ENCODE results near the gene MACO1. TPM values are rescaled to one million over a fixed set of nuclear protein-coding genes. Genes with fewer than 3 reads are reported as not detected.
"Not testable (repeated sequence)": the region's sequence is repeated elsewhere in the genome, so short reads cannot be mapped to it uniquely, and the experiment has no call there.

MACO1 gene
- total RNA-seq, 1 experiment from 2014 or later: 17.5 TPM

- peaks cover 27% of the 10 kb centered on the region for H3K36me3 ChIP-seq
- not testable (repeated sequence) for H3K27me3 ChIP-seq; H3K27ac ChIP-seq; H3K9me3 ChIP-seq (replicated peaks); DNase-seq; H3K4me3 ChIP-seq; H3K4me1 ChIP-seq
Observed at GRCh38 chr1:25460816-25461215, 30.1 kb downstream of the MACO1 start.

GRCh38 chr1:25461849-25462248 lies 31.2 kb downstream of the MACO1 start:
- no peak for DNase-seq
- Histone ChIP-seq H3K4me1 (no peaks in the 10 kb centered on the region), H3K27me3 (no peaks in the 10 kb centered on the region), H3K36me3 (peaks cover 24% of the 10 kb centered on the region), H3K9me3 (replicated peaks) (no peaks in the 10 kb centered on the region), H3K4me3 (no peak overlapping the region), H3K27ac (no peak overlapping the region)

GRCh38 chr1:25462732-25463131 lies 32.0 kb downstream of the MACO1 start:
- Histone ChIP-seq H3K4me1 (no peaks in the 10 kb centered on the region), H3K36me3 (peaks cover 24% of the 10 kb centered on the region), H3K27me3 (no peaks in the 10 kb centered on the region), H3K27ac (no peak overlapping the region), H3K4me3 (no peak overlapping the region), H3K9me3 (replicated peaks) (no peaks in the 10 kb centered on the region)
- DNase-seq: no peak

- DNase-seq: no peak
- no peaks in the 10 kb centered on the region for H3K36me3 ChIP-seq
- no peak overlapping the region for H3K4me3 ChIP-seq
- no peaks in the 10 kb centered on the region for H3K4me1 ChIP-seq
- no peaks in the 10 kb centered on the region for H3K27me3 ChIP-seq
- no peaks in the 10 kb centered on the region for H3K9me3 ChIP-seq (replicated peaks)
- H3K27ac ChIP-seq: no peak overlapping the region
Observed at GRCh38 chr1:25467193-25467592, 36.5 kb downstream of the MACO1 start.

- H3K27me3 ChIP-seq: no peaks in the 10 kb centered on the region
- H3K36me3 ChIP-seq: no peaks in the 10 kb centered on the region
- DNase-seq: no peak
- H3K27ac ChIP-seq: no peak overlapping the region
- H3K9me3 ChIP-seq (replicated peaks): no peaks in the 10 kb centered on the region
- H3K4me3 ChIP-seq: no peak overlapping the region
- H3K4me1 ChIP-seq: no peaks in the 10 kb centered on the region
Observed at GRCh38 chr1:25467616-25468015, 36.9 kb downstream of the MACO1 start.

- Histone ChIP-seq H3K27ac (no peak overlapping the region), H3K4me1 (no peaks in the 10 kb centered on the region), H3K4me3 (no peak overlapping the region), H3K36me3 (no peaks in the 10 kb centered on the region), H3K27me3 (no peaks in the 10 kb centered on the region), H3K9me3 (replicated peaks) (no peaks in the 10 kb centered on the region)
- DNase-seq: no peak
Observed at GRCh38 chr1:25468033-25468432, 37.3 kb downstream of the MACO1 start.

GRCh38 chr1:25469177-25469576 lies 38.5 kb downstream of the MACO1 start:
- no peak for DNase-seq

GRCh38 chr1:25472471-25472870 lies 41.8 kb downstream of the MACO1 start:
- DNase-seq: no peak
- no peaks in the 10 kb centered on the region for H3K9me3 ChIP-seq (replicated peaks)
- H3K27me3 ChIP-seq: no peaks in the 10 kb centered on the region
- no peaks in the 10 kb centered on the region for H3K4me1 ChIP-seq
- H3K4me3 ChIP-seq: no peak overlapping the region
- H3K36me3 ChIP-seq: no peaks in the 10 kb centered on the region
- H3K27ac ChIP-seq: no peak overlapping the region

More at GRCh38 chr1:25469177-25469576, 38.5 kb downstream of the MACO1 start:
- Histone ChIP-seq H3K27me3 (no peaks in the 10 kb centered on the region), H3K4me3 (no peak overlapping the region), H3K4me1 (no peaks in the 10 kb centered on the region), H3K27ac (no peak overlapping the region), H3K36me3 (no peaks in the 10 kb centered on the region), H3K9me3 (replicated peaks) (no peaks in the 10 kb centered on the region)

GRCh38 chr1:25473653-25474225 lies 43.0 kb downstream of the MACO1 start:
- H3K27me3 ChIP-seq: no peaks in the 10 kb centered on the region
- DNase-seq: no peak
- no peaks in the 10 kb centered on the region for H3K4me1 ChIP-seq
- H3K4me3 ChIP-seq: no peak overlapping the region
- no peak overlapping the region for H3K27ac ChIP-seq
- H3K36me3 ChIP-seq: no peaks in the 10 kb centered on the region
- H3K9me3 ChIP-seq (replicated peaks): no peaks in the 10 kb centered on the region

GRCh38 chr1:25474439-25475047 lies 43.8 kb downstream of the MACO1 start:
- Histone ChIP-seq H3K36me3 (0 out of 2 replicates have a peak, but pooled peaks cover 2% of the 10 kb centered on the region), H3K27ac (no peak overlapping the region), H3K4me1 (no peaks in the 10 kb centered on the region), H3K27me3 (no peaks in the 10 kb centered on the region), H3K4me3 (no peak overlapping the region), H3K9me3 (replicated peaks) (no peaks in the 10 kb centered on the region)
- no peak for DNase-seq

- no peak overlapping the region for H3K4me3 ChIP-seq
- H3K4me1 ChIP-seq: no peaks in the 10 kb centered on the region
- no peak for DNase-seq
- H3K27ac ChIP-seq: no peak overlapping the region
- H3K36me3 ChIP-seq: 0 out of 2 replicates have a peak, but pooled peaks cover 2% of the 10 kb centered on the region
- H3K9me3 ChIP-seq (replicated peaks): no peaks in the 10 kb centered on the region
- H3K27me3 ChIP-seq: no peaks in the 10 kb centered on the region
Observed at GRCh38 chr1:25476186-25477097, 45.7 kb downstream of the MACO1 start.

GRCh38 chr1:25477448-25478034 lies 46.8 kb downstream of the MACO1 start:
- H3K36me3 ChIP-seq: 0 out of 2 replicates have a peak, but pooled peaks cover 2% of the 10 kb centered on the region
- H3K4me1 ChIP-seq: no peaks in the 10 kb centered on the region
- H3K27ac ChIP-seq: no peak overlapping the region
- no peak for DNase-seq
- no peak overlapping the region for H3K4me3 ChIP-seq
- H3K27me3 ChIP-seq: no peaks in the 10 kb centered on the region
- no peaks in the 10 kb centered on the region for H3K9me3 ChIP-seq (replicated peaks)

GRCh38 chr1:25478633-25479032 lies 47.9 kb downstream of the MACO1 start:
- Histone ChIP-seq H3K9me3 (replicated peaks) (no peaks in the 10 kb centered on the region), H3K4me1 (no peaks in the 10 kb centered on the region), H3K36me3 (0 out of 2 replicates have a peak, but pooled peaks cover 4% of the 10 kb centered on the region), H3K4me3 (no peak overlapping the region), H3K27me3 (no peaks in the 10 kb centered on the region), H3K27ac (no peak overlapping the region)
- no peak for DNase-seq

GRCh38 chr1:25481625-25482024 lies 50.9 kb downstream of the MACO1 start:
- Histone ChIP-seq H3K4me1 (no peaks in the 10 kb centered on the region), H3K4me3 (no peak overlapping the region), H3K9me3 (replicated peaks) (no peaks in the 10 kb centered on the region), H3K36me3 (0 out of 2 replicates have a peak, but pooled peaks cover 4% of the 10 kb centered on the region), H3K27ac (no peak overlapping the region), H3K27me3 (no peaks in the 10 kb centered on the region)
- no peak for DNase-seq

- H3K9me3 ChIP-seq (replicated peaks): no peaks in the 10 kb centered on the region
- no peak for DNase-seq
- no peak overlapping the region for H3K4me3 ChIP-seq
- no peaks in the 10 kb centered on the region for H3K27me3 ChIP-seq
- H3K27ac ChIP-seq: no peak overlapping the region
- 0 out of 2 replicates have a peak, but pooled peaks cover 4% of the 10 kb centered on the region for H3K36me3 ChIP-seq
- no peaks in the 10 kb centered on the region for H3K4me1 ChIP-seq
Observed at GRCh38 chr1:25482211-25482610, 51.5 kb downstream of the MACO1 start.

Data from SJCRH30 (cell line).